Measurements from ENCODE around the gene AAMDC. TPM values are rescaled to one million over a fixed set of nuclear protein-coding genes. Genes with fewer than 3 reads are reported as not detected.

AAMDC gene
- total and polyA plus RNA-seq, 2 of the 13 experiments (the other 11 are each of a cell fraction or from before 2014, with no cell fraction given), result 18.1 to 35.6 TPM

DNA sequence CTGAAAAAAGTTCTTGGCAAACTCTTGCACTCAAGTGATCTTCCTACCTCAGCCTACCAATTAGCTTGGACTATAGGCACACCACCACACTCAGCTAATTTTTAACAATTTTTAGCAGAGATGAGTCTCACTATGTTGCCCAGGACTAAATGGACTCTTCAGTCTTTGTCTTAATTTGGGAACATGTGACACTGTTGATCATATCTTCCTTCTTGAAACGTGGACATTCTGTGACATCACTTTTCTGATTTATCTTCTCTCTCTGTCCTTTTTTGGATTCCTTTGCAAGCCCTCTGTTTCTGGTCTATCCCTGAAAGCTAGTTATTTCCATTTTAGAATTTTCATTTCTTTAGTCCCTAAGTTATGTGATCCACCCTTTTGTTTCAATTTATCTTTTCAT lies 42.4 kb upstream of the AAMDC start:
- TF ChIP-seq PRPF4 (IDR thresholded peaks at IDR 0.05; ENCODE audit: low read depth, low read length, poor library complexity, severe bottlenecking) (no peak), SKI (IDR thresholded peaks at IDR 0.05; ENCODE audit: partially characterized antibody) (no peak), MYNN (CRISPR knock-in tag; IDR thresholded peaks at IDR 0.05; ENCODE audit: low read depth) (no peak), ZNF253 (CRISPR knock-in tag; IDR thresholded peaks at IDR 0.05; ENCODE audit: borderline replicate concordance) (no peak), SOX6 (IDR thresholded peaks at IDR 0.05) (no peak), SOX6 (CRISPR knock-in tag; IDR thresholded peaks at IDR 0.05) (no peak), ZBTB7B (CRISPR knock-in tag; IDR thresholded peaks at IDR 0.05) (no peak), ZFP36 (IDR thresholded peaks at IDR 0.05; ENCODE audit: borderline replicate concordance, low read depth, low read length, partially characterized antibody) (no peak), ZNF430 (CRISPR knock-in tag; IDR thresholded peaks at IDR 0.05) (no peak), ZEB1 (IDR thresholded peaks at IDR 0.05; ENCODE audit: insufficient replicate concordance, low read depth) (no peak), HNF4G (IDR thresholded peaks at IDR 0.05; ENCODE audit: borderline replicate concordance, low read depth, low read length) (no peak), HNF4G (CRISPR knock-in tag; IDR thresholded peaks at IDR 0.05; ENCODE audit: borderline replicate concordance, low read depth) (no peak), ZNF678 (CRISPR knock-in tag; IDR thresholded peaks at IDR 0.05) (no peak), ZNF7 (CRISPR knock-in tag; IDR thresholded peaks at IDR 0.05) (no peak), NFKB2 (CRISPR knock-in tag; IDR thresholded peaks at IDR 0.05; ENCODE audit: borderline replicate concordance) (no peak), ZNF317 (CRISPR knock-in tag; IDR thresholded peaks at IDR 0.05) (no peak)
- TF ChIP-seq, protein P1, sequence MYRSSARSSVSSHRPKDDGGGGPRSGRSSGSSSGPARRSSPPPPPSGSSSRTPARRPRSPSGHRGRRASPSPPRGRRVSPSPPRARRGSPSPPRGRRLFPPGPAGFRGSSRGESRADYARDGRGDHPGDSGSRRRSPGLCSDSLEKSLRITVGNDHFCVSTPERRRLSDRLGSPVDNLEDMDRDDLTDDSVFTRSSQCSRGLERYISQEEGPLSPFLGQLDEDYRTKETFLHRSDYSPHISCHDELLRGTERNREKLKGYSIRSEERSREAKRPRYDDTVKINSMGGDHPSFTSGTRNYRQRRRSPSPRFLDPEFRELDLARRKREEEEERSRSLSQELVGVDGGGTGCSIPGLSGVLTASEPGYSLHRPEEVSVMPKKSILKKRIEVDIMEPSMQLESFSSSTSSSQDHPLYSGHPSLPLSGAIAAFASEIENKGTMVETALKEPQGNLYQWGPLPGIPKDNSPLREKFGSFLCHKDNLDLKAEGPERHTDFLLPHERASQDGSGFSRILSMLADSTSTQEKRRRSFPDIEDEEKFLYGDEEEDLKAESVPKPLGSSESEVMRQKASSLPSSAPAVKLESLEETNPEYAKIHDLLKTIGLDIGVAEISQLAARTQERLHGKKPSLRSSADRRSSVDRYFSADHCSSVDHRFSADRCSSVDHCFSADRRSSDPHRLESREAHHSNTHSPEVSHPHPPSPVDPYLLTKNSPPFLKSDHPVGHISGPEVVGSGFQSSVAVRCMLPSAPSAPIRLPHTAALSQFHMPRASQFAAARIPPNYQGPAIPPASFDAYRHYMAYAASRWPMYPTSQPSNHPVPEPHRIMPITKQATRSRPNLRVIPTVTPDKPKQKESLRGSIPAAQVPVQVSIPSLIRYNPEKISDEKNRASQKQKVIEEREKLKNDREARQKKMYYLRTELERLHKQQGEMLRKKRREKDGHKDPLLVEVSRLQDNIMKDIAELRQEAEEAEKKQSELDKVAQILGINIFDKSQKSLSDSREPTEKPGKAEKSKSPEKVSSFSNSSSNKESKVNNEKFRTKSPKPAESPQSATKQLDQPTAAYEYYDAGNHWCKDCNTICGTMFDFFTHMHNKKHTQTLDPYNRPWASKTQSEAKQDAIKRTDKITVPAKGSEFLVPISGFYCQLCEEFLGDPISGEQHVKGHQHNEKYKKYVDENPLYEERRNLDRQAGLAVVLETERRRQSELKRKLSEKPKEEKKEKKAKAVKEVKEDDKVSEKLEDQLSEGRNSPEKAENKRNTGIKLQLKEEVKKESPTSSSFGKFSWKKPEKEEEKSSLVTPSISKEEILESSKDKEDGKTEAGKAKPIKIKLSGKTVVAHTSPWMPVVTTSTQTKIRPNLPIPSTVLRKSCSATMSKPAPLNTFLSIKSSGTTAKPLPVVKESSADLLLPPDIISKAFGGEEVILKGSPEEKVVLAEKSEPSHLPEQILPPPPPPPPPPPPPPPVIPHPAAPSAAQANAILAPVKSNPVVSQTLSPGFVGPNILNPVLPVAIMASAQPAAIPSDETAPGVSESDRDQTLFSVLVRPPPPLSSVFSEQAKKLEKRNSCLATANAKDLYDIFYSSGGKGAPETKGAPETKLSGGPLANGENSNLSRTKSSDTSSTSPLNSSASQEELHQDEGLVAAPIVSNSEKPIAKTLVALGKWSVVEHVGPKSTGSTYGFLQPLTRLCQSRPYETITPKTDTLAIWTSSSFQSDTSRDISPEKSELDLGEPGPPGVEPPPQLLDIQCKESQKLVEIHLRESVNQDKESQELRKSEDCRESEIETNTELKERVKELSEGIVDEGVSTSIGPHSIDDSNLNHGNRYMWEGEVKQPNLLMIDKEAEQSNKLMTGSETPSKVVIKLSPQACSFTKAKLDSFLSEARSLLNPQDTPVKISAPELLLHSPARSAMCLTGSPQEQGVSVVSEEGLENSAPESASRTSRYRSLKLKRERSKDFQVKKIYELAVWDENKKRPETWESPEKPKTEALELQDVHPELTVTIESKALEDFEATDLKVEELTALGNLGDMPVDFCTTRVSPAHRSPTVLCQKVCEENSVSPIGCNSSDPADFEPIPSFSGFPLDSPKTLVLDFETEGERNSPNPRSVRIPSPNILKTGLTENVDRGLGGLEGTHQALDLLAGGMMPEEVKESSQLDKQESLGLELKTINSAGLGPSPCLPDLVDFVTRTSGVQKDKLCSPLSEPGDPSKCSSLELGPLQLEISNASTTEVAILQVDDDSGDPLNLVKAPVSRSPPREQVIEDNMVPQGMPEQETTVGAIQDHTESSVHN (CRISPR knock-in tag; IDR thresholded peaks at IDR 0.05), result no peak
- TF ChIP-seq, protein P2, sequence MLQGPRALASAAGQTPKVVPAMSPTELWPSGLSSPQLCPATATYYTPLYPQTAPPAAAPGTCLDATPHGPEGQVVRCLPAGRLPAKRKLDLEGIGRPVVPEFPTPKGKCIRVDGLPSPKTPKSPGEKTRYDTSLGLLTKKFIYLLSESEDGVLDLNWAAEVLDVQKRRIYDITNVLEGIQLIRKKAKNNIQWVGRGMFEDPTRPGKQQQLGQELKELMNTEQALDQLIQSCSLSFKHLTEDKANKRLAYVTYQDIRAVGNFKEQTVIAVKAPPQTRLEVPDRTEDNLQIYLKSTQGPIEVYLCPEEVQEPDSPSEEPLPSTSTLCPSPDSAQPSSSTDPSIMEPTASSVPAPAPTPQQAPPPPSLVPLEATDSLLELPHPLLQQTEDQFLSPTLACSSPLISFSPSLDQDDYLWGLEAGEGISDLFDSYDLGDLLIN (CRISPR knock-in tag; IDR thresholded peaks at IDR 0.05; ENCODE audit: borderline replicate concordance), result no peak
- H4K20me1 ChIP-seq (ENCODE audit: insufficient read depth, low read length), result peaks cover 26% of the 10 kb centered on the region
- H3K79me2 ChIP-seq (ENCODE audit: insufficient read depth, low read length), result peaks cover 47% of the 10 kb centered on the region
- ChIA-PET POLR2A (no interaction called here), CTCF (ENCODE audit: low intra/inter-chr PET ratio, low total read pairs) (no interaction called here)
- intact Hi-C loops (cut with micrococcal nuclease; ENCODE audit: unreplicated experiment) (no loop called here), in situ Hi-C loops (cut with HindIII; ENCODE audit: extremely low pct_ligation_motif_present, low pct_unique_long_range_greater_than_20kb) (loop anchor here (5.0 kb wide), 1 partner anchor 224 kb away; no protein-coding TSS in a partner anchor)
- 78% methylated on average over 1 of the region's 1 CpG for WGBS (ENCODE audit: low lambda C conversion rate)
- no peak overlapping the region for H3K4me2 ChIP-seq (ENCODE audit: low read depth, low read length)
- H3K36me3 ChIP-seq (replicated peaks in 1 of 2; ENCODE audit: control insufficient read depth in 1 of 2, insufficient read depth in 2 of 2, low read length in 2 of 2), result peaks cover 1 to 4% of the 10 kb centered on the region in 2 experiments; a peak in 1 of 5 replicates
- no peak overlapping the region for H3K4me3 ChIP-seq (replicated peaks in 1 of 3; ENCODE audit: insufficient read depth in 1 of 3, low read depth in 2 of 3, low read length in 3 of 3)
- ATAC-seq (no peak), DNase-seq (ENCODE audit: low spot score) (no peak), FAIRE-seq (no peak)
- no TSS peak for BruUV-seq (replicated peaks)
- H3K9me3 ChIP-seq (ENCODE audit: low read length), result no peaks in the 10 kb centered on the region
- no peak overlapping the region for H3K27ac ChIP-seq (ENCODE audit: extremely low read length, insufficient read depth, low read length)
- H3K27me3 ChIP-seq (ENCODE audit: control insufficient read depth in 1 of 2, insufficient read depth in 2 of 2, low read length in 2 of 2), result no peaks in the 10 kb centered on the region
- no peak overlapping the region for H3K9ac ChIP-seq (ENCODE audit: insufficient read depth, low read depth, low read length)
- no peak overlapping the region for H2AFZ ChIP-seq (ENCODE audit: low read length)
- peaks cover 12% of the 10 kb centered on the region for H3K4me1 ChIP-seq (ENCODE audit: insufficient read depth, low read length)
